Head of caudate nucleus (tissue), 42 donors: ENCODE results near the gene EAF1.
"Not testable (repeated sequence)": the region's sequence is repeated elsewhere in the genome, so short reads cannot be mapped to it uniquely, and the experiment has no call there.

Experiments used
- DNase-seq, 42 donors: peaks; one replicate each; pipeline versions ENCODE4 v3.0.0 to v3.0.0-alpha.2; 2020 to 2021; ENCODE audit warnings: mixed read lengths in 7 of 42
- intact Hi-C: fragments of 100-400 bp; cut with DNase I; formaldehyde crosslinking; loops from one replicate; pipeline ENCODE4 v1.15.0; 2022

EAF1 gene

DNA sequence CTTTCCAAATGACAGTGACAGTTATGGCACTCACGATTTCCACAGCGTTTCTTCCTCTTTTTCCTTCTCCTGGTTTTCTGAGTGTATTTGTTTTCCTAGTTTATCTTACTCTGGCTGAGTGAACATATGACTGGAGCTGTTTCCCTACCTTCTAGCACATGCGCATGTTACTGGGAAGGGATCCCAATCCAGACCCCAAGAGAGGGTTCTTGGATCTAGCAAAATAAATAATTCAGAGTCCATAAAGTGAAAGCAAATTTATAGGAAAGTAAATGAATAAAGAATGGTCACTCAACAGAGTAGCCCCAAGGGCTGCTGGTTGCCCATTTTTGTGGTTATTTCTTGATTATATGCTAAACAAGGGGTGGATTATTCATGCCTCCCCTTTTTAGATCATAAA lies 23.9 kb upstream of the EAF1 start:
- intact Hi-C loops = loop anchor here (10.0 kb wide), 1 partner anchor 199 kb away; the partner anchor contains the start of gene CAPN7

DNA sequence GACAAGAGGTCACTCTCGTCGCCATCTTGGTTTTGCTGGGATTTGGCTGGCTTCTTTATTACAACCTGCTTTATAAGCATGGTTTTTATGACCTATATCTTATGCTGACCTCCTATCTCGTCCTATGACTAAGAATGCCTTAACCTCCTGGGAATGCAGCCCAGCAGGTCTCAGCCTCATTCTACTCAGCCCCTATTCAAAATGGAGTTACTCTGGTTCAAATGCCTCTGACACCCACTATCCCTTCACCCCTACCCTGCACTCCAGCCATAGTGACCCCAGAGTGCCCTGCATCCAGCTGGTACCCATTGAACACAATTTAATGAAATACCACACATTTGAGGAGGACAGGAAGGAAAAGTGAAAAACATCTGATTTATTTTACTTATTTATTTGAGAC lies 23.4 kb upstream of the EAF1 start:
- no peak for DNase-seq
- intact Hi-C loops = loop anchor here (10.0 kb wide), 1 partner anchor 199 kb away; the partner anchor contains the start of gene CAPN7

More for the DNA sequence above, 23.9 kb upstream of the EAF1 start:
- no peak for DNase-seq

DNA sequence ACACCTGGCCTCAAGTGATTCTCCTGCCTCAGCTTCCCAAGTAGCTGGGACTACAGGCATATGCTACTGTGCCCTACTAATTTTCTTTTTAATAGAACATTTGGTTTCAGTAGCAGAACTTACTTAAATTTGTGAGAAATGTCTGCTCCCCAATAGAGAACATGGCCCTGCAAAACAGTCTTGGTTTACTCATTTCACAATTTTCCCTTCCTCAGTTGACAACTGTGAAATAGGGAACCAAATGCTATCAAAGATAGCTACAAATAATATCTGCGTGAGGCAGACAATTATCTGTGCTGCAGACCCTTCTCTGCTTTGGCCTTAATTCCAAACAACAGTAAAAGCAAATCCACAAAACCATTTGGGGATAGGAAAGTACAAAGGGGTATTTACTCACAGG lies 22.6 kb upstream of the EAF1 start:
- no peak for DNase-seq
- intact Hi-C loops = loop anchor here (10.0 kb wide), 1 partner anchor 200 kb away; the partner anchor contains the start of gene CAPN7

DNA sequence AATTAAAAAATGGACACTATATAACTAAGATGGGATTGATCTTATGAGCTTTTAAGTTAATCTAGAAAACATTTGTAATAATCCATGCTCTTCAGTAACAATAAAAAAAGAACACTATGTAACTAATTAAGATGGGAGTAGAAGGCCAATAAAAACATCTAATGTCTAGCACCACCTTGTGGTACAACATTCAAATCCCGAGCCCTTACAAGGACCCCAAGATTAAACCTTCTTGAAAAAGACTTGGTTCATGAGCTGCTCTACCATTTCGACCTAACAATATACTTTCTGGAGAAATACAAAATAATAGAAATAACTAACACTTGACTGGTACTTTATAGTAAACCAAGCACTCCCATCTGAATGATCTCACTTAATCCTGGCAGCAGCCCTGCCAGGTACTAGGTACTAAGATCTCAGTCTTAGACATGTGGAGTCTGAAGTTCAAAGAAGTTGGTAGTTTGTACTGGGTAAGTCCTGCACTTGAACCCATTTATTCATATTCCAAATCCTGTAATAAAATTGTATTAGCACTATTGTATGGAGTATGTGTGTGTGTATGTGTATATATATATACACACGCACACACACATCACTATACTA lies 21.8 kb upstream of the EAF1 start:
- peak in 7 of 42 donors; percentile 13 to 48 (median 21) for DNase-seq
- intact Hi-C loops = loop anchor here (10.0 kb wide), 1 partner anchor 201 kb away; the partner anchor contains the start of gene CAPN7

DNA sequence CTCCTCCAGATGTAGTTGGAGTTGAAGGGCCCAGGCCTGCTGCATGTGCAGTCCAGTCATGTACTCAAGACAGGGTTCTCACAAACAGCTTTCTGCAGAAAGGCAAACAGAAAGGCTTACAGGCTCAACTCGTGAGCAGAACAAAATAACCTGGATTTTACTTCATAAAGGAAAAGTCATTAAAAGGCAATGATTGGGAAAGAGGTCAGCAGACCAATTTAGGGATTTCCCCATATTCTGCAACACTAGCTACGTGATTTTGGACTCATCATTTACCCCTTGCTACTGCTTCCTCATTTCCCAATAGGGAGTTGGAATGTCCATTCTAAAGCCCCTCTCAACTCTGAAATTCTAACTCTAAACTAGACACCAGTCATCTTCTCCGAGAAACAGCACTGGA lies 18.2 kb upstream of the EAF1 start:
- DNase-seq = no peak
- intact Hi-C loops = loop anchor here (10.0 kb wide), 1 partner anchor 204 kb away; the partner anchor contains the start of gene CAPN7

DNA sequence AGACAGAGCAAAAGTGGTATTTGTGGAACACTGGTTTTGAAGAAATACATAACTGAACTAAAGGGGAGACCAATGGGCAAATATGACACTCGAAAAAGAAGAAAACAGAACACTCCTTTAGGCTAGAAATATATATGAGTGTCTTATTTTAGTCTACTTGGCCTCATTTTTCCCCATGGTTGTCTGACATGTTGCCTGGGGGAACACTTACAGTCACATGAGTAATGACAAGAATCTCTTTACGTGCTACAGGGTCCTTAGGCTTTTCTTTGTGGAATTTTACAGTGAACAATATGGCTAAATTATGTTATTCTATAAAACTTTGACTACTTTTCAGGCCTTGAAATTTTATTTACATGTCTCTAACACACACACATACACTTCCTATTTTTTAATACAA lies 17.6 kb upstream of the EAF1 start:
- DNase-seq = no peak
- intact Hi-C loops = loop anchor here (10.0 kb wide), 1 partner anchor 205 kb away; the partner anchor contains the start of gene CAPN7

DNA sequence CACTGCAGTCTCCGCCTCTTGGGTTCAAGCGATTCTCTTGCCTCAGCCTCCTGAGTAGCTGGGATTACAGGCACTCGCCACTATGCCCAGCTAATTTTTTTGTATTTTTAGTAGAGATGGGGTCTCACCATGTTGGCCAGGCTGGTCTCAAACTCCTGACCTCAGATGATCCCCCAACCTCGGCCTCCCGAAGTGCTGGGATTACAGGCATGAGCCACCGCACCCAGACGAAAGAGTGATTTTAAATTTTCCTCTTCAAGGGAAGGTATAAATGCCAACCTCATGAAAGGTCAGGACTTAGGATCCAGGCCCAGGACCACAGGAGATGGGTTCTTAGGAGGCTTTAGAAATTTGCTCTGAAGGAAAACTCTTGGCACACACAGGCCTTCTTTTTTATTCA lies 16.4 kb upstream of the EAF1 start:
- DNase-seq, intact Hi-C loops: not testable (repeated sequence)

DNA sequence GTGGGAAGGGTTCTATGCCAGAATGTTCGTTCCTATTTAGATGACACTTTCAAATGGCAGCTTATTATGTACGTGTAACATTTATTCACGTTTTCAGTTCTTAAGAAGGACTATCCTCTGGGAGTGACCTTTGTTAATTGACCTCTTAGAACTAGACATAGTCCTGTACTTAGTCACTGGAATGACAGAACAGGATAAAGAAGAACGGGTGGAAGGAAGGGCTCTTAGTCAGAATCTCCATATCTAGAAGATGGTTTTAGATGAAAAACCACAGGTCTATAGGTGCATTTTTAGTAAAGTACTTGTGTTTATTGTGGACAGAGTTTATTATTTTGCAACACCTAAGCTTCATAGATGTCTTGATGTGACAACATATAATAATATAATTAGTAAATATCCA lies 6.5 kb upstream of the EAF1 start:
- intact Hi-C loops = no loop called here
- no peak for DNase-seq

DNA sequence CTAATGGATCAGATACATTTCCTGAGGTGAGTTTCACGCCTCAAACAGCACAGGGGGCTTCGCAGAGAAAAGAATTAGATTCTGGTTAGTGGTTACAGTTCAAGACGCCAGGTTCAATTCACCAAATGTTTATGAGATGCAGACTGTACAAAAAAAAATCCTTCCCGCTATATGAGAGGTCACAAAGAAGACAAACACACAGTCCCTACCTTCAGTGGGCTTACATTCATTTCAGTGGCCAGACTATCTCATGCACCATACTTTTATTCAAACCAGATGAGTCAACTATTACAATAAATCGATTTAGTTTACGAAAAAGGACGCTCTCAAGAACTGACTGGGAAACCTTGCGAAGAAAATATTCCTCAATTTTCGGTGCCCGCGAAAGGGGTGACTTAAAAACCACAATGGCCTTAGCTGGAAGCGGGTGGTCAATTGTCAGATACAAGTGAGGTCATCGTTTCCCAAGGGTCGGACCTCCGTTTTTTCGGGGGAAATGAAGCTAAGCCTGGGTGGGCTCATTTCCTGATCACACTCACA lies 749 bp upstream of the EAF1 start:
- intact Hi-C loops = no loop called here
- DNase-seq = no peak

DNA sequence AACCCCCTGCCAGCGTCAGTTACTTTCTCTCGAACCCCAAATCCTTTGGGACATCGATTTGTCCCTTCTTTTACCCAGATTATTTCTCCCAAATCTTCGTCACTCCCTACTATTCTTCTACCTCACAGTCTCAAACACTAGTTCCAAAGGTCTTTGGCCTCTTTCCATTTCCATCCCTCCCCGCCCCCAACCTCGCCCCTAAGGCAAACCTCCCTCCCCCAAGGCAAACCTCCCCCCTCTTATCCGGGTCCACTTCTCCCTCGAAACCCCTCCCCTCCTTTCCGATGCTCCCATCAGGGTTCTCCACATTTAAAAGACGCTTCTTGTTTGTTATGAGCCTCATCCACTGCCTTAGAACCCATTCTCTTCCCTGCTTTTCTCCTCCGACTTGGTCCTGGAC lies 583 bp downstream of the EAF1 start:
- DNase-seq = no peak
- intact Hi-C loops = no loop called here

DNA sequence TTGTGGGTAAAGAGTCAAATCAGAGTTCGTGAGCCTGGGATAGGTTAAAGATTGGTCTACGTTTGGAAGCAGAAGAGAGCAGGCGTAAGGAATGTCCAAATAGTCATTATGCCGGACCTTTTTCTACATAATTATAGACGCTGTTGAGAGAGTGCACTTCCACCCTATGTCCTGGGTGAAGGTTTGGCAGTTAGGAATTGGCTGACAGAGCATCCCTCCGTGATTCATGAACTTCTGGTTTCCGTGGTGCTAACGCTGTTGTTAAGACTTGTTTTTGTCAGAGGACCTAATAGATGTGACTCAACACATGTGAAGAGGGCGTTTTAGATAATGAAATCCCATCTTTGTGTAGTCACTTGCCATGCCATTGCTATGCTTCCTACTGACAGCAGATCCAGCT lies 1.1 kb downstream of the EAF1 start:
- intact Hi-C loops = no loop called here
- DNase-seq = peak in 2 of 42 donors; percentile 19 to 57

DNA sequence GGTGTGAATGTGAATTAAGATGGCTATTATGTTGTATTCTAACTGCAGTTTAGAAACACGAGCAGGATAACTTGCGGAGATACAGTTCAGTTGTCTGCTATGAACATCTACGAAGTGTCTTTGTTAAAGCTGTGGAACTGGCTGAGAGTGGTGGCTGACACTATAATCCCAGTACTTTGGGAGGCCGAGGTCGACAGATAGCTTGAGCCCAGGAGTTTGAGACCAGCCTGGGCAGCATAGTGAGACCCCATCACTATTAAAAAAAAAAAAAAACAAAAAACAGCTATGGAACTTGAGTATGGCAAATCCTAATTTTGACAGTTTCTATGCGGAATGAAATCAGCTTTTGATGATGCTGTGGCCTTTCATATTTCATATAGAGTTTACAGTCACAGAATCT lies 1.7 kb downstream of the EAF1 start:
- DNase-seq = no peak
- intact Hi-C loops = no loop called here

DNA sequence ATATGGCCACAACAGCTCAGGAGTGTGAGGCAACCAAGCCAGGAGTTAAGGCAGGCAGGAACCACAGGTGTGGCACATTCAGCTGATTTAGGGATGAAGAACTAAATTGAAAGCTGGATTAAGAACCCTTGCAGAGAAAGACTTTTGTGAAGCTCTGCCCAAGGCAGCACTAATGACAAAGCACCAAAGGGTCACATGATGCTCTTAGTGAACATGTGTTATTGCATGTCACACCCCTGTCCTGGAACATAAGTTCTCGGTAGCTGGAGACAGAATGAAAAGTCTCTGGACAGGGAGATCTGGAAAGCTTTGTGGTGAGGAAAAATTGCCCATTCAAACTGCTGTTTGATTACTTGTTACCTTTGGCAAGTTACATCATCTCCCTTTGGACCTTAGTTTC lies 3.2 kb downstream of the EAF1 start:
- intact Hi-C loops = no loop called here
- no peak for DNase-seq

DNA sequence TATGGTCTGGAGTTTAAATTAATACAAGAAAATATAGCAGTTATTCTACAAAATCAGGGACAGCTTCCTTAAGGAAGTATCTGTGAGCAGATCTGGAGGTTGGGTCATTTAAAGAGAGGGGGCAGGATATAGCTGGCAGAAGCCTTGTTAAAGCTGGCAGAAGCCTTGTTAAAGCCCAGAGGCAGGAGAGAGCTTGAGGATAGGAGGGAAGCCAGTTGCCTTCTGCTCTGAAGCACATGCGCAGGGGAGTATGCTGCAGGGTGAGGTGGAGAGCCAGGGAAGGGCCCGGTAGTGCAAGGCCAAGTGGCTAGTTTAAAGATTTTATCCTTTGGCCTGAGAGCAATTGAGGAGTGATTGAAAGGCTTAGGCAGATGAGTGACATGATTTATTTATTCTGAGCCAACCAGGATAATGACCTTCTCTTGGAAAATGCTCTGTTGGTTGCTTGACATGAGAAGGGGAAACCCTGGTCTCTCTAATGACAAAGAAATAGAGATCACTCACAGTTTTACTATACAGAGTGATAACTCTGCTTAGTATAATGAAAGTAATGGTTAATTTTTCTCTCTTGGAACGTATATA lies 3.9 kb downstream of the EAF1 start:
- DNase-seq = no peak
- intact Hi-C loops = no loop called here

DNA sequence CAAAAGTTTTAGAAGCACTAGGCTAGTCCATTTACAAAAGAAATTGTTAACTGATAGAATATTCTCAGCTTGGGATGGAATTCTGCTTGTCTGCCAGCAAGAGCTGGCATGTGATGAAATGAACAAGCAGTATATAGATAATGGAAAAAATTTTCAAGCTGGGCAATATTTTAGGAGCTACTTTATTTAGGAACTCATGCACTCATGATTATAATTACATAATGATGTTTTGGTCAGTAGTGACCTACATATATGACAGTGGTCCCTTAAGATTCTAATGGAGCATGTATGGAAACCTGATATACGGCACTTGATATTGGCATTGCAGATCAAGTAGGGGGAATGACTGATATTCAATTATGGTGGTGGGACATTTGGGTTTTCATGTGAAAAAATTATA lies 6.1 kb downstream of the EAF1 start:
- intact Hi-C loops = no loop called here
- no peak for DNase-seq

DNA sequence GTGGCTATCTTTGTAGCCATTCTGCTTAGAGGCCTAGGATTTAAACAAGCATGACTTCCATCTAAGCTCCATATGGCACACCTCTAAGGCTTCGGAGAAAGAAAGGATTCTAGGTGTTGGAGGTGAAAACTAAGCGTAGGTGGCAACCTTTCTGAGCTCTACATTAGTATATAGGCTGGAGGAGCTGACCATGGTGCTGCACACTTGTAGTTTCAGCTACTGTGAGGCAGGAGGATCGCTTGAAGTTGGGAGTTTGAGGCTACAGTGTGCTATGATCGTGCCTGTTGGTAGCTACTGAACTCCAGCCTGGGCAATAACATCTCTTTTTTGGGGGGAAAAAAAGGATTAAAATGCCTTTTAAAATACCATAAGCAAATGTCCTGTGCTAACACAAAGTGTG lies 7.4 kb downstream of the EAF1 start:
- intact Hi-C loops = no loop called here
- DNase-seq = no peak

DNA sequence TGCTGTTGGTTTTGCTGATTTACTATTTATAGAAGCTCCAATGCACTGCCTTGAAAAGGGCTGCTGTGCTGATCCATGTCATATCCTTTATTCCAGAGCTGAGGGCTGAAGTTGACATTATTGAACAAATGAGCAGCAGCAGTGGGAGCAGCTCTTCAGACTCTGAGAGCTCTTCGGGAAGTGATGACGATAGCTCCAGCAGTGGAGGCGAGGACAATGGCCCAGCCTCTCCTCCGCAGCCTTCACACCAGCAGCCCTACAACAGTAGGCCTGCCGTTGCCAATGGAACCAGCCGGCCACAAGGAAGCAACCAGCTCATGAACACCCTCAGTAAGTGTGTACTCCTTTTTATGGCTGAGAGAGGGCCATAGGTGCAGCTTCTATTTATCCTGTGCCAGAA lies 8.8 kb downstream of the EAF1 start:
- DNase-seq = peak in 37 of 42 donors; percentile 20 to 80 (median 49)
- intact Hi-C loops = no loop called here

DNA sequence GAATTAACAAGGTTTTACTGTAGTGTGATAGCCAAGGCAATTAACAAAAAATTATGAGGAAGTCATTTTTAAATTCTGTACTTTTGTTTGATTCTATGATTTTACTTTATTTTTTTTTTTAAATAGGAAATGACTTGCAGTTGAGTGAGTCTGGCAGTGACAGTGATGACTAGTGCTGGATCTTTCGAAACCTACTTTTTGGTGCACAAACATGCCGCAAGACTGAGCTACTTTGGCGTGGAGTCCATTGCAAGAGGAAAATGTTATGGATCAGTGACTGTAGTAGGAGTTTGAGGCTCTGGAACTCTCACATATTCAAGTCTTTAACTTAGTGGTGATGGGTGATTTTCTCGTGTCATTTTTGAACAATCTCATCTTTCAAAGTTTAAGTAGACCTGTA lies 11.6 kb downstream of the EAF1 start:
- peak in 1 of 42 donors; percentile 18 for DNase-seq
- intact Hi-C loops = no loop called here

DNA sequence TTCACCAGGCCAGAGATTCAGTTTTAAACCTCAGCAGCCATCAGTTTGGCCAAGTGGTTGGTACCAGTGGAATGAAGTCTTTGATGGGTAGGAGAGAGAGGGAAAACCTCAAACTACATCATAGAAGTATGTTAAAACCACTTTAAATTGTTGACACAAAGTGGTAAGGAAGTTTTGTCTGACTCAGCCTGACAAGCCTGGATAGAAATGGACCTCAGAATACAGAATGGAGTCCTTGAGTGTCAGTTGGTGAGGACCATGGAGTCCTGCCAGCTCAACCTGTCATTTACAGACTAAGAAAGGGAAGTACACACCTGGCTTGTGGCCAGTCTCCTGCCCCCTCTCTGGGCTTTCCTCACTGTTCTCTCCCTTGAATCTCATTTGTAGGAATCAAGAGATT lies 12.1 kb downstream of the EAF1 start:
- DNase-seq = peak in 1 of 42 donors; percentile 15
- intact Hi-C loops = no loop called here

DNA sequence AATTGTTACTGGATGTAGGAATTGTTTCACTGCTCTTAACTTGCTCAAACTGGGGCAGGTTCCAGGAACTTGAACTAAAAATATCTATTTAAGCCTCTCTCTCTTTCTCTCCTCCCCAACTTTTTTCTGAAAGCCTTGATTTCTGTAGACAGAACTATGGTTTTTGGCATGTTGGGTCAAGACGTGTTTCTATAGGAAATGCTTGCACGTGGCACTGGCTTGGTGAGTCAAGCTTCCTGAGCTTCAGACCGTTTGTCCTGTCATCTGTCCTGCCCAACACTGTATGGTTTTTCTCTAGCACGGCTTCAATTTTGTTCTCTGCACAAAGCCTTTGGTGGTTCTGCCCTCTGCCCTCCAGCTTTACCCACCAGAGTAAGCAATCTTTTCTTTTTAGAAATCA lies 13.5 kb downstream of the EAF1 start:
- peak in 1 of 42 donors; percentile 26 for DNase-seq
- intact Hi-C loops = no loop called here
